Activated CD4-positive, alpha-beta T cell treated with anti-CD3 and anti-CD28 coated beads, Interleukin-2, amount 50 U/mL, for 24 hours (primary cell): ENCODE data around the gene LMBRD1.

Experiments used
- DNase-seq, 2 donors: peaks; one replicate each; pipeline ENCODE4 v3.0.0-alpha.2; 2020; ENCODE audit warnings: low read depth in 1 of 2, low spot score in 1 of 2

Gene LMBRD1

DNA sequence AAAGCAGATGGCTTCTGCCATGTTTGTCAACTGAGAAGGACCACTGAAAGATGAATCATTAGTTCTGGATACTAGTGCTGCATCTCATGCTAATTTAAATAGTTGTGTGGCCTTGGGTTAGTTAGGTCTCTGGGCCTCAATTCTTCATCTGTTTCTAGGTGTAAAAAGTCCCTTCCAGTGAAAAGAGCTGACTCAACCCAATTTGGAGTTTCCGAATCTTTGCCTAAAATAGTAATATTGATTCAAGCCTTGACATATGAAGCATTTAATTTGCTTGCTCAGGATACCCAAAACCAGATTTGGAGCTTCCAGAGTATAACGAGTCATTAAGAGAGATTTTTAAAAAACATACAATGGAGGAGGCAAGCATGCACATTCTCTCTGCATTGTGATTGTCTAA is 163.9 kb downstream of the LMBRD1 start:
- DNase-seq, result no peak

DNA sequence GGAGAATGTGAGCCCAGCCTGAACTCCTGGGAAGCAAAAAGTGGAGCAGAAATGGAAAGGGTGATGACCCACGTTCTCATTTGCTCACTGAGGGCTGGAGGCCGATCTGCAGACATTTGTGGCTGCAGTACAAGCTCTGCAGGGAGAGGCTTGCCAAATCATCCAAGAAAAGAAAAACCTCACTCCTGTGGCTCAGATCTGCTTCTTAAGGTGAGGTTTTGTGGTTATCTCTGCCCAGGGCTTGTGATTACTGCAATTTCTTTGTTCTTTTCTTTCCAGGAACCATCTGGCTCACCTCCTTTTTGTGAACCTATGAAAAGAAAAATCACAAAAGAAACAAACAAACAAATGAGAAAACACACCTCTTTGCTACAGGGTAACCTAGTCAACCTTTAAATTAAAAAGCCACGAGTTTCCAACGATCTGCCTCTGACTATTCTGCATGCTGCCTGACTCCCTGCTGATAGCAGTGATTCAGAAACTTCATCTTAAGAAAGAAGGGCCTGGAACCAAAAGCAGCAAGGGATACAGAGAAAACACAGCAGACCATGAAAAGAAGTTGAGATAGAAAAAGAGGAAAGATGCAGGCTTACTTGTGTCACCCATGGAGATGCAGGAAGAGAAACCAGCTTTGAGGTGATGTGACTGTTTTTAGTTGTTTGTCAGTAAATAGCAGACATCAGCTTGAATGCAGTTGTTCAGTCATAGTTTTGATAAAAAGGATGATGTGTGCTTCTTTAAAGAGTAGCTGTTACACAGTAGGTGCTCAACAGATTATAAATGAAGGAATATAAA is 165.1 kb downstream of the LMBRD1 start:
- DNase-seq, result no peak

DNA sequence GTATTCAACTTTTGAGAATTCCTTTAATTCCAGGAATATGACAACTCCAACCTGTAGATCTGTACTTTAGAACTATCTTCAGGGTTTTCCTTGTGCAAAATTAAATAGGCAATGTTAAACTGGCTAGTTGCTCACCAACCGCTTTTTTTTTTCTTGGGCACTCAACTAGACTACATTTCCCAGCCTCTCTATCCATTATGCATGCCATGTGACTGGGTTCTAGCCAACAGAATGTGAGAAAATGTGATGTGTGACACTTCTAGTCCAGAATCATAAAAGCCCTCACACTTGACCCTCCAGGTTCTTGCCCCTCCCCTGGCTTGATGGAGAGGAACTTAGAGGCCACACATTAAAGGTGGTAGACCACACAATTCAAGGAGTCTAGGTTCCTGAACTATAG is 166.0 kb downstream of the LMBRD1 start:
- no peak for DNase-seq

DNA sequence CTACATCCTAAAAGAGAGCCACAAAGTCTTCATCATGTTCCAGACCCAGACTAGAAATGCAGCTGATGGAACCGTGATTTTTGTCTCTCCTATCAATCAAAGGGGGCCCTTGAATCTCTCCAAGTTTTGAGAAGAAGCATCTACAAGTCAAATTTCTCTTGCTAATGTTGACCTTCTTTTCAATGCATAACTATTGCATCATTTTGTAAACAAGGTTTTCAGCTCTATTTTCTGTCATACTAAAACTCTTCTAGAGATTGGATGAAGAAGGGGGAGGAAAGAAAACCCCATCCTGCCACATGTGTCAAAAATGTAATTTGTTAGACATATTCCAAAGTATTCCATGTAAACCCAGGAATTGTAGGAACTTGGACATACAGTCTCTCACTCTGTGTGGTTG is 169.2 kb downstream of the LMBRD1 start:
- no peak for DNase-seq

DNA sequence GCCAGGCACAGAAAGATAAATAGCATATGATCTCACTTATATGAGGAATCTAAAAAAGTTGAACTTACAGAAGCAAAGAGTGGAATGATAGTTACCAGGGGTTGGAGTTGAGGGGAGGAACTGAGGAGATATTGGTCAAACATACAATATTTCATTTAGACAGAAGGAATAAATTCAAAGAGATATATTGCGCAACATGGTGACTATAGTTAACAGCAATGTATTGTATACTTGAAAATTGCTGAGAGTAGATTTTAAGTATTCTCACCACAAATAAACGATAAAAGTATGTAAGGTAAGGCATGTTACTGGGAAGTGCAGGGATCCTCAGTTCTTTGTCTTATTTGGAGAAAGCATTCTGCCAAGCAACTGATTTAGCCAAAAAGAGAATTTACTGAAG is 171.9 kb downstream of the LMBRD1 start:
- no peak for DNase-seq
